NCI-H2107 treated with DMSO at 0.1 percent for 48 hours (cell line): Measurements from ENCODE around the gene STAT5B.

Experiments used
- DNase-seq: peaks from one replicate; lab custom pipeline; 2025; ENCODE audit not compliant: unreplicated experiment; lab: John Stamatoyannopoulos, UW

The STAT5B gene

DNA sequence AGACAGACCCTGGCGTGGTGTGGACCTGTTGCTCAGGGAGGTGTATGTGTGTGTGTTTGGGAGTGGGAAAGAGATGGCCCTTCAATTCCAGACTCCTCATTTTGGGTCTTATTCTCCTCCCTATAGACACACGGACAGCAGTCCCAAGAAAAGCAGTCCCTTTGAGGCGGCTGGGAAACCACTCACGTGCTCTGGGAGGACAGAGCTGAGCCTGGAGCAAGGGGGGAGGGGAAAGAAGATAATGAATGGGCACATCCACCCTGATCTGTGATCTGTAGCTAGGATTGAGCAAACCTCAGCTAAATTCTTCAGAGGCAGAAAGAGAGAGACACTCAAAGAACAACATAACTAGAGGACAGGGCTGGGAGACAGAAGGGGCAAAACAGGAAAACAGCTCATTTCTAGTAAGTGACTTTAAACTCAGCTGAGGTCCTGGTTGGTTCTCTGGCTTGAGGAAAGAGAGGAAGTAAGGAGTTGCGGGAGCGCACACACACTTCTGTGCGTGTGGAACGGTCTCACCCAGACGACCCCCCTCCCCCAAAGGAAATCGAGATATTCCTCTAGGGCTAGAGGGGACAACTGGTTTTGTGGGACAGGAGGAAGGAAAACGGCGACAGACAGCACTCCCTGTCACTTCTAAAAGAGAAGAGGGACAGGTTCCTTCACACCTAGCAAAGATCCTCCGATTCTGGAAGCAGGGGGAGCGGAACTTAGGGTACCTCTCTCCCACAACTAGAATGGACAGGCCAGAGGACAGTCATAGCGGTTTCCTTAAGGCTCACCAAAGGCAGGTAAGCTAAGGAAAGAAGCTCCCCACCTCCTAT, 122.1 kb downstream of the STAT5B start:
- no peak for DNase-seq
